Caco-2 (cell line): Measurements from ENCODE around the gene PRR36. TPM values are rescaled to one million over a fixed set of nuclear protein-coding genes. Genes with fewer than 3 reads are reported as not detected.
A peak's percentile ranks its signal among the peaks of the same experiment; 100 is the strongest.

Experiments
- BruUV-seq: library from RNA; stranded (reverse); fragments of 400-500 nt; replicated peaks from 2 replicates; lab custom pipeline; 2021; lab: Mats Ljungman, UMichigan
- CTCF ChIA-PET: fragments of 300-600 bp; sonication (Branson Sonifier 250); formaldehyde crosslinking; loops from one replicate; lab custom pipeline; 2022; ENCODE audit warnings: antibody characterized with exemption; lab: Charles Lee
- POLR2A ChIA-PET: fragments of 300-600 bp; sonication (Branson Sonifier 250); formaldehyde crosslinking; loops from one replicate; lab custom pipeline; 2022; ENCODE audit warnings: antibody characterized with exemption; lab: Charles Lee
- DNase-seq, 2 experiments: peaks; one replicate each; pipeline versions ENCODE4 v3.0.0 to v3.0.0-alpha.2; 2020 to 2022
- H3K27me3 ChIP-seq: replicated peaks from 2 replicates; pipeline ENCODE4 v1.6.0; 2011; ENCODE audit warnings: low read length; ENCODE audit not compliant: control insufficient read depth, insufficient read depth
- H3K36me3 ChIP-seq: 2 replicates; pipeline ENCODE4 v1.5.1; 2011; ENCODE audit warnings: low read length; ENCODE audit not compliant: control insufficient read depth, insufficient read depth
- H3K4me1 ChIP-seq: fragments of 250-450 bp; sonication (Bioruptor Pico); 2 replicates; pipeline ENCODE4 v1.5.1; 2020; ENCODE audit warnings: mild to moderate bottlenecking
- H3K4me3 ChIP-seq: 2 replicates; pipeline ENCODE4 v1.5.1; 2011; ENCODE audit warnings: low read depth, mild to moderate bottlenecking, control low read depth, low read length
- H3K9me3 ChIP-seq: fragments of 250-450 bp; sonication (Bioruptor Pico); 2 replicates; pipeline ENCODE4 v1.5.1; 2020; ENCODE audit warnings: mild to moderate bottlenecking, moderate library complexity
- H3K27ac Mint-ChIP-seq: one replicate; pipeline ENCODE4 v1.8.0; 2022; ENCODE audit warnings: mixed read lengths; ENCODE audit not compliant: unreplicated experiment
- H3K27me3 Mint-ChIP-seq: one replicate; pipeline ENCODE4 v1.8.0; 2022; ENCODE audit warnings: mixed read lengths; ENCODE audit not compliant: insufficient read depth, unreplicated experiment
- H3K36me3 Mint-ChIP-seq: one replicate; pipeline ENCODE4 v1.8.0; 2022; ENCODE audit warnings: mild to moderate bottlenecking, mixed read lengths; ENCODE audit not compliant: insufficient read depth, unreplicated experiment
- H3K4me1 Mint-ChIP-seq: one replicate; pipeline ENCODE4 v1.8.0; 2022; ENCODE audit warnings: low read depth, mixed read lengths; ENCODE audit not compliant: unreplicated experiment
- H3K4me3 Mint-ChIP-seq: one replicate; pipeline ENCODE4 v1.8.0; 2022; ENCODE audit warnings: mild to moderate bottlenecking, moderate library complexity, mixed read lengths; ENCODE audit not compliant: unreplicated experiment
- H3K9me3 Mint-ChIP-seq: one replicate; pipeline ENCODE4 v1.8.0; 2022; ENCODE audit warnings: mixed read lengths; ENCODE audit not compliant: unreplicated experiment
- CTCF ChIP-seq, 2 experiments: fragments of 200-600 bp in 1 of 2; IDR thresholded peaks; 1 replicate in 1 of 2; 2 replicates in 1 of 2; pipeline versions ENCODE4 v1.5.1 to v1.8.0; 2011 to 2022; ENCODE audit warnings: antibody characterized with exemption in 1 of 2, control low read depth in 1 of 2, inconsistent platforms in 1 of 2, low read depth in 1 of 2, low read length in 1 of 2, mild to moderate bottlenecking in 1 of 2, moderate library complexity in 1 of 2; ENCODE audit not compliant: insufficient read depth in 1 of 2, severe bottlenecking in 1 of 2, unreplicated experiment in 1 of 2
- intact Hi-C: fragments of 100-400 bp; cut with micrococcal nuclease; formaldehyde crosslinking; loops from one replicate; pipeline ENCODE4 v1.10.0; 2022; ENCODE audit not compliant: unreplicated experiment
- total RNA-seq: library from RNA; stranded (reverse); gene quantifications from 2 replicates; pipeline ENCODE4 v1.2.3, GENCODE V29; 2022

Gene PRR36
- total RNA-seq, 1 experiment from 2014 or later: 3.7 TPM

DNA sequence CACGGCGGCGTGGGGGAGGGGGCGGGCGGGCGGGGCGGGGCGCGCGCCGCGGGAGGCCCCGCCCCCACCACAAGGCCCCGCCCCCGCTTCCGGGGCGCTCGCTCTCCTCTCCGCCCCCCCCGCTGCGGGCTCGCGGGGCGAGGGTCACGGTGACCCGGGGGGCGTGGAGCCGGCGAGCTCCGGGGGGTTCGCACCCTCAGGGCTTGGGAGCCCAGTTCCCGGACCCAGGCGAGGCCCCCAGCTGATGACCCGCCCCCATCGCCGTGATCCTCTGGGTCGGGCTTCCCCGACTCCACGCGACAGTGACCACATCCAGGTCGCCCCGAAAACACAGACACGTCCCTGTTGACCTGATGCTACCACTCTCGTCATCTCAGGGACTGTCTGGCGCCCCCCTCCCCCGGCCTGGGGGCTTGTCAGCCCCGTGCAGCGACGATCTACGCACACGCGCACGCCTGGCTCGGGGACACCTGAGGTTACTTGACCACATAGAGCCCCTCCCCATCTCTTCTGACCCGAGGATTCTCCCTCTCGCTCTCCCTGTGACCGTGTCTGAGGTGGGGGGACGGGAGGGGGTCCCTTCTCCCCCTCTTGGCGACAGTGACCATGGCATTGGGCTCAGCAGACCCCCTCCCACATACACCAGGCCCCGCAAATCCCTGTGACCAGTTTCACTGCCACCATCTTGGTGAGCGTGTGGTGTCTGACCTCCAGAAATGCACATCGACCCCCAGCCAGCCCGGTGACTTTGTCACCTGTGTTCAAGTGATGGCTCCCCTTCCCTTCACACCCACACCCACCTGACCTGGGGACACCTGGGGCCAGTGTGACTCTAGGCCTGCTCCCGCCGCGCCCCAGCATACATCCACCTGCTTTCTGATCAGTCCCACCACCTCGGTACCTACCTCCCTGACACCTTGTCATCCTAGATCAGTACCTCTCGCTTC, 30.2 kb upstream of the PRR36 start:
- BruUV-seq: no TSS peak
- Mint-ChIP-seq H3K27me3 (no peaks in the 10 kb centered on the region), H3K9me3 (no peaks in the 10 kb centered on the region), H3K4me3 (peak overlapping the region; percentile 92), H3K27ac (peak overlapping the region; percentile 89), H3K36me3 (peaks cover 30% of the 10 kb centered on the region), H3K4me1 (peaks cover 6% of the 10 kb centered on the region)
- no peak for DNase-seq
- Histone ChIP-seq H3K4me1 (peaks cover 12% of the 10 kb centered on the region; the same call in 1 of the 2 replicates), H3K9me3 (no peaks in the 10 kb centered on the region), H3K36me3 (peaks cover 2% of the 10 kb centered on the region; the same call in 1 of the 2 replicates), H3K4me3 (peak overlapping the region; percentile 91), H3K27me3 (no peaks in the 10 kb centered on the region)
- POLR2A ChIA-PET: interaction anchor here (1.0 to 1.6 kb wide), 6 partner anchors 12 to 609 kb away, joined by 3 to 69 read pairs (median 6); partner anchors contain the start of genes LRRC8E, SNAPC2 and ZNF414
- CTCF ChIA-PET: interaction anchor here (0.6 to 1.7 kb wide), 8 partner anchors 12 to 336 kb away, joined by 3 to 21 read pairs (median 4); partner anchors contain the start of genes SNAPC2 and TIMM44
- no peak for TF ChIP-seq CTCF (IDR thresholded peaks at IDR 0.05; ENCODE audit: insufficient read depth in 1 of 2, low read depth in 1 of 2, low read length in 1 of 2, severe bottlenecking in 1 of 2, unreplicated experiment in 1 of 2)
- intact Hi-C loops: no loop called here

GRCh38 chr19:7903244-7904073, 29.3 kb upstream of the PRR36 start, which contains the start of gene MAP2K7:
TSS of gene MAP2K7 (plus strand) at chr19:7903877. CDS start at chr19:7903945, 68 bp downstream.
- Histone ChIP-seq H3K4me3 (peak within 1 kb of the TSS; percentile 91), H3K27me3 (no peaks in the 10 kb centered on the region), H3K36me3 (peaks cover 2% of the 10 kb centered on the region; the same call in 1 of the 2 replicates), H3K4me1 (peaks cover 12% of the 10 kb centered on the region; the same call in 1 of the 2 replicates), H3K9me3 (no peaks in the 10 kb centered on the region)
- Mint-ChIP-seq H3K9me3 (no peaks in the 10 kb centered on the region), H3K27ac (peak within 1 kb of the TSS; percentile 89), H3K4me3 (peak within 1 kb of the TSS; percentile 92), H3K36me3 (peaks cover 31% of the 10 kb centered on the region), H3K27me3 (no peaks in the 10 kb centered on the region), H3K4me1 (peaks cover 6% of the 10 kb centered on the region)
- DNase-seq: peak; percentile 99
- BruUV-seq: no TSS peak
- intact Hi-C loops: loop anchor here (1.0 to 2.0 kb wide), 3 partner anchors 15 to 50 kb away; partner anchors contain the start of gene LRRC8E
- ChIA-PET POLR2A (interaction anchor here (0.6 to 1.6 kb wide), 9 partner anchors 13 to 610 kb away, joined by 3 to 69 read pairs (median 3); partner anchors contain the start of genes LRRC8E, SNAPC2, TIMM44 and ZNF414), CTCF (interaction anchor here (0.6 to 1.7 kb wide), 8 partner anchors 13 to 335 kb away, joined by 3 to 21 read pairs (median 4); partner anchors contain the start of genes SNAPC2 and TIMM44)
- peak; percentile 41 to 71 for TF ChIP-seq CTCF (IDR thresholded peaks at IDR 0.05; ENCODE audit: insufficient read depth in 1 of 2, low read depth in 1 of 2, low read length in 1 of 2, severe bottlenecking in 1 of 2, unreplicated experiment in 1 of 2)
